Neural cell (in vitro differentiated cells): ENCODE data around the gene FNBP1. TPM values are rescaled to one million over a fixed set of nuclear protein-coding genes. Genes with fewer than 3 reads are reported as not detected.

Experiments used
- H2AFZ ChIP-seq: fragments of 200-600, 300-800 bp; sonication (generic), shearing (Covaris generic); 2 replicates; pipeline ENCODE4 v1.6.0; 2014; ENCODE audit warnings: low read depth, mild to moderate bottlenecking, antibody characterized with exemption, low read length, moderate library complexity
- H3F3A ChIP-seq: fragments of 200-600 bp; shearing (Covaris generic); 2 replicates; pipeline ENCODE4 v1.6.1; 2016; ENCODE audit warnings: mild to moderate bottlenecking, moderate library complexity, mixed read lengths, antibody characterized with exemption, low read length; ENCODE audit not compliant: insufficient read depth, poor library complexity, severe bottlenecking
- H3K27ac ChIP-seq: fragments of 200-600, 300-800 bp; sonication (generic), shearing (Covaris generic); 2 replicates; pipeline ENCODE4 v1.5.1; 2014; ENCODE audit warnings: mild to moderate bottlenecking, low read length, moderate library complexity
- H3K27me3 ChIP-seq: fragments of 300-800, 200-600 bp; sonication (generic), shearing (Covaris generic); 2 replicates; pipeline ENCODE4 v1.6.0; 2014; ENCODE audit warnings: mild to moderate bottlenecking, low read depth, low read length, moderate library complexity; ENCODE audit not compliant: insufficient read depth
- H3K36me3 ChIP-seq: fragments of 300-800, 200-600 bp; sonication (generic), shearing (Covaris generic); 2 replicates; pipeline ENCODE4 v1.5.1; 2014; ENCODE audit warnings: mild to moderate bottlenecking, antibody characterized with exemption, low read length, moderate library complexity; ENCODE audit not compliant: insufficient read depth
- H3K4me2 ChIP-seq: fragments of 300-800, 200-600 bp; sonication (generic), shearing (Covaris generic); 2 replicates; pipeline ENCODE4 v1.6.0; 2014; ENCODE audit warnings: mild to moderate bottlenecking, low read length
- H3K4me3 ChIP-seq: fragments of 300-800, 200-600 bp; sonication (generic), shearing (Covaris generic); 2 replicates; pipeline ENCODE4 v1.5.1; 2014; ENCODE audit warnings: mild to moderate bottlenecking, low read length, moderate library complexity
- H3K79me2 ChIP-seq: fragments of 200-600 bp; shearing (Covaris generic); replicated peaks from 2 replicates; pipeline ENCODE4 v1.6.0; 2014; ENCODE audit warnings: mild to moderate bottlenecking, low read length, moderate library complexity; ENCODE audit not compliant: insufficient read depth
- H3K9ac ChIP-seq: fragments of 300-800, 200-600 bp; sonication (generic), shearing (Covaris generic); 2 replicates; pipeline ENCODE4 v1.6.1; 2016; ENCODE audit warnings: mild to moderate bottlenecking, low read length, mixed read lengths
- H3K9me2 ChIP-seq: fragments of 200-600 bp; shearing (Covaris generic); 2 replicates; pipeline ENCODE4 v1.6.1; 2016; ENCODE audit warnings: mild to moderate bottlenecking, low read length, mixed read lengths; ENCODE audit not compliant: insufficient read depth
- H3K9me3 ChIP-seq: fragments of 200-600, 300-800 bp; sonication (generic), shearing (Covaris generic); 2 replicates; pipeline ENCODE4 v1.6.1; 2016; ENCODE audit warnings: mild to moderate bottlenecking, mixed run types, low read length, moderate library complexity, mixed read lengths
- H4K20me1 ChIP-seq: fragments of 200-600 bp; shearing (Covaris generic); 2 replicates; pipeline ENCODE4 v1.6.1; 2016; ENCODE audit warnings: mild to moderate bottlenecking, mixed run types; ENCODE audit not compliant: insufficient read depth
- CTCF ChIP-seq: fragments of 450-650 bp; IDR thresholded peaks from 2 replicates; pipeline ENCODE4 v1.5.1; 2014; ENCODE audit warnings: antibody characterized with exemption, mild to moderate bottlenecking, moderate library complexity; ENCODE audit not compliant: poor library complexity, severe bottlenecking
- EP300 ChIP-seq: fragments of 450-650 bp; conservative IDR thresholded peaks from 2 replicates; pipeline ENCODE4 v1.6.1; 2014; ENCODE audit warnings: antibody characterized with exemption, mild to moderate bottlenecking, moderate library complexity; ENCODE audit not compliant: poor library complexity, severe bottlenecking
- EZH2 ChIP-seq: fragments of 200-600, 300-800 bp; shearing (Covaris generic), sonication (generic); IDR thresholded peaks from 2 replicates; pipeline ENCODE4 v1.6.1; 2014; ENCODE audit warnings: antibody characterized with exemption, low read length, borderline replicate concordance, mild to moderate bottlenecking; ENCODE audit not compliant: insufficient read depth, poor library complexity, severe bottlenecking
- MXI1 ChIP-seq: fragments of 450-650 bp; conservative IDR thresholded peaks from 2 replicates; pipeline ENCODE4 v1.6.1; 2014; ENCODE audit warnings: antibody characterized with exemption, mild to moderate bottlenecking; ENCODE audit not compliant: poor library complexity, severe bottlenecking
- POLR2AphosphoS5 ChIP-seq: IDR thresholded peaks from 2 replicates; pipeline ENCODE4 v1.6.1; 2012
- RAD21 ChIP-seq: fragments of 450-650 bp; conservative IDR thresholded peaks from 2 replicates; pipeline ENCODE4 v1.6.1; 2014; ENCODE audit warnings: antibody characterized with exemption, mild to moderate bottlenecking, moderate library complexity
- REST ChIP-seq: IDR thresholded peaks from 2 replicates; pipeline ENCODE4 v1.6.1; 2012; ENCODE audit warnings: borderline replicate concordance
- SMC3 ChIP-seq: fragments of 450-650 bp; conservative IDR thresholded peaks from 2 replicates; pipeline ENCODE4 v1.6.1; 2014; ENCODE audit warnings: antibody characterized with exemption, mild to moderate bottlenecking, moderate library complexity; ENCODE audit not compliant: poor library complexity
- TAF1 ChIP-seq: IDR thresholded peaks from 2 replicates; pipeline ENCODE4 v1.6.1; 2012; ENCODE audit warnings: low read depth
- polyA plus RNA-seq: library from polyadenylated mRNA; depleted of rRNA; stranded (reverse); fragments of >200 nt; gene quantifications from 2 replicates; pipeline ENCODE4 v1.2.3, GENCODE V29; 2014

Gene FNBP1
- polyA plus RNA-seq, 1 donor from 2014 or later: 16.6 TPM

GRCh38 chr9:130053109-130053503 is 10.1 kb upstream of the FNBP1 start:
- Histone ChIP-seq H4K20me1 (no peaks in the 10 kb centered on the region), H2AFZ (peak overlapping the region; percentile 81), H3K9me3 (no peaks in the 10 kb centered on the region), H3K27me3 (no peaks in the 10 kb centered on the region), H3K79me2 (peaks cover 34% of the 10 kb centered on the region), H3K9me2 (no peaks in the 10 kb centered on the region), H3K4me2 (peak overlapping the region; percentile 91), H3F3A (no peaks in the 10 kb centered on the region), H3K36me3 (no peaks in the 10 kb centered on the region), H3K27ac (peak overlapping the region; percentile 81), H3K9ac (peak overlapping the region; percentile 87), H3K4me3 (peak overlapping the region; percentile 83)
- TF ChIP-seq TAF1: no peak
- TF ChIP-seq RAD21: no peak
- TF ChIP-seq POLR2AphosphoS5: no peak
- no peak for TF ChIP-seq MXI1
- no peak for TF ChIP-seq REST
- no peak for TF ChIP-seq SMC3
- no peak for TF ChIP-seq EP300
- no peak for TF ChIP-seq CTCF
- no peak for TF ChIP-seq EZH2

GRCh38 chr9:130051855-130052254 is 8.9 kb upstream of the FNBP1 start:
- Histone ChIP-seq H3K9me3 (no peaks in the 10 kb centered on the region), H4K20me1 (no peaks in the 10 kb centered on the region), H3K27me3 (no peaks in the 10 kb centered on the region), H3K27ac (no peak overlapping the region), H3K36me3 (no peaks in the 10 kb centered on the region), H3K4me3 (peak overlapping the region; percentile 83), H3K9ac (no peak overlapping the region), H3F3A (no peaks in the 10 kb centered on the region), H2AFZ (no peak overlapping the region), H3K79me2 (peaks cover 31% of the 10 kb centered on the region), H3K4me2 (no peak overlapping the region), H3K9me2 (no peaks in the 10 kb centered on the region)
- TF ChIP-seq RAD21 (no peak), REST (no peak), EP300 (no peak), TAF1 (no peak), EZH2 (no peak), SMC3 (no peak), CTCF (no peak), MXI1 (no peak), POLR2AphosphoS5 (no peak)
